Measurements from ENCODE around the gene RAB9A.

GRCh38 chrX:13664020-13664419 lies 24.9 kb upstream of the RAB9A start:
- no peak for TF ChIP-seq EZH2 (IDR thresholded peaks at IDR 0.05)
- TF ChIP-seq POLR2AphosphoS5 (IDR thresholded peaks at IDR 0.05; ENCODE audit: borderline replicate concordance, low read depth, low read length) = no peak
- no peak for TF ChIP-seq FOXP2 (optimal IDR thresholded peaks at IDR 0.05; ENCODE audit: control extremely low read depth, extremely low read length, insufficient read depth)
